GM12878 (cell line): Measurements from ENCODE around the gene PTPRJ. TPM values are rescaled to one million over a fixed set of nuclear protein-coding genes. Genes with fewer than 3 reads are reported as not detected.

Experiments used
- ESRRA ChIP-seq: IDR thresholded peaks from 2 replicates; pipeline ENCODE4 v1.6.1; 2012; ENCODE audit warnings: mild to moderate bottlenecking, low read length, improper control_type of control experiment
- NFYA ChIP-seq: IDR thresholded peaks from 2 replicates; pipeline ENCODE4 v1.6.1; 2011; ENCODE audit warnings: low read depth, mild to moderate bottlenecking, low read length, improper control_type of control experiment, borderline replicate concordance
- POLR2AphosphoS5 ChIP-seq: IDR thresholded peaks from 2 replicates; pipeline ENCODE4 v1.6.1; 2011; ENCODE audit warnings: mild to moderate bottlenecking, low read length, inconsistent platforms
- RB1 ChIP-seq: fragments of 450-650 bp; formaldehyde crosslinking; IDR thresholded peaks from 2 replicates; pipeline ENCODE4 v1.6.1; 2017; ENCODE audit warnings: mild to moderate bottlenecking, borderline replicate concordance
- SIN3A ChIP-seq: IDR thresholded peaks from 2 replicates; pipeline ENCODE4 v1.6.1; 2012; ENCODE audit warnings: low read depth, low read length, improper control_type of control experiment
- SIX5 ChIP-seq: IDR thresholded peaks from 2 replicates; pipeline ENCODE4 v1.6.1; 2011; ENCODE audit warnings: mild to moderate bottlenecking, low read depth, low read length, moderate library complexity; ENCODE audit not compliant: severe bottlenecking
- SUPT20H ChIP-seq: IDR thresholded peaks from 2 replicates; pipeline ENCODE4 v1.6.1; 2011; ENCODE audit warnings: low read depth, mild to moderate bottlenecking, low read length, moderate library complexity, borderline replicate concordance; ENCODE audit not compliant: control insufficient read depth
- ZBED1 ChIP-seq: IDR thresholded peaks from 2 replicates; pipeline ENCODE4 v1.6.1; 2016; ENCODE audit warnings: borderline replicate concordance
- ZZZ3 ChIP-seq: IDR thresholded peaks from 2 replicates; pipeline ENCODE4 v1.6.1; 2011; ENCODE audit warnings: low read depth; ENCODE audit not compliant: control insufficient read depth, insufficient read length
- polyA plus RNA-seq, 11 experiments: library from polyadenylated mRNA; depleted of rRNA in 4 of 11; unstranded in 6 of 11; stranded (reverse) in 5 of 11; fragments of >200 nt; fragmentation: Nextera tagmentation in 4 of 11; fragmentation: Illumina TruSeq in 1 of 11; extraction: Ambion mirVana in 4 of 11; extraction: Trizol in 1 of 11; gene quantifications; 1 replicate in 1 of 11; 2 replicates in 10 of 11; pipeline versions ENCODE4 v1.2.1 to v1.2.3, GENCODE V29; 2011 to 2016; ENCODE audit warnings: inconsistent platforms in 2 of 11, missing spikeins in 2 of 11, low read depth in 1 of 11
- total RNA-seq, 4 experiments: library from RNA; depleted of rRNA in 3 of 4; stranded (reverse); fragments of >200 nt in 3 of 4; fragmentation: Illumina TruSeq in 1 of 4; extraction: Trizol in 1 of 4; gene quantifications; 2 replicates each; pipeline versions ENCODE4 v1.2.1 to v1.2.3, GENCODE V29; 2013 to 2021
- TF ChIP-seq, protein P1 (sequence below): fragments of 450-650 bp; IDR thresholded peaks from 2 replicates; pipeline ENCODE4 v1.6.1; 2017; ENCODE audit warnings: mild to moderate bottlenecking
- TF ChIP-seq, protein P2 (sequence below): IDR thresholded peaks from 2 replicates; pipeline ENCODE4 v1.6.1; 2012; ENCODE audit warnings: improper control_type of control experiment, low read depth, low read length; ENCODE audit not compliant: insufficient replicate concordance
- TF ChIP-seq, protein P3 (sequence below): IDR thresholded peaks from 2 replicates; pipeline ENCODE4 v1.6.1; 2012; ENCODE audit warnings: mild to moderate bottlenecking, low read depth, low read length

PTPRJ gene
- total and polyA plus RNA-seq, 10 of the 15 experiments (the other 5 are each of a cell fraction or from before 2014, with no cell fraction given): 0.22 to 22.4 (median 7.4) TPM

DNA sequence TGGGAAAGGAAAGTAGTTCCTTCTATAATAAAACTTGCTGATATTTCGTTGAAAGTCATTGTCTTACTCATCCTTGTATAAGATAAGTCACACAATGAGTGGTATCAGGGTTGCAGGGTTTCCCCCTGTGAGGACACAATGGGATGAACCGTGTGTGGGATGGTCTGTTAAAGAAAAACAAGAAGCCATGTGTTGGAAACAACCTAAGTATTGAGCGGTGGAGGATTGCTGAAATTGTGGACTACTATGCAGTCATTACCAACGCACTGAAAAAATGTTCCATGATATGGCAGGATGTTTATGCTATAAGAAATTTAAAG lies 28.6 kb downstream of the PTPRJ start (continued):
- TF ChIP-seq, protein P1, sequence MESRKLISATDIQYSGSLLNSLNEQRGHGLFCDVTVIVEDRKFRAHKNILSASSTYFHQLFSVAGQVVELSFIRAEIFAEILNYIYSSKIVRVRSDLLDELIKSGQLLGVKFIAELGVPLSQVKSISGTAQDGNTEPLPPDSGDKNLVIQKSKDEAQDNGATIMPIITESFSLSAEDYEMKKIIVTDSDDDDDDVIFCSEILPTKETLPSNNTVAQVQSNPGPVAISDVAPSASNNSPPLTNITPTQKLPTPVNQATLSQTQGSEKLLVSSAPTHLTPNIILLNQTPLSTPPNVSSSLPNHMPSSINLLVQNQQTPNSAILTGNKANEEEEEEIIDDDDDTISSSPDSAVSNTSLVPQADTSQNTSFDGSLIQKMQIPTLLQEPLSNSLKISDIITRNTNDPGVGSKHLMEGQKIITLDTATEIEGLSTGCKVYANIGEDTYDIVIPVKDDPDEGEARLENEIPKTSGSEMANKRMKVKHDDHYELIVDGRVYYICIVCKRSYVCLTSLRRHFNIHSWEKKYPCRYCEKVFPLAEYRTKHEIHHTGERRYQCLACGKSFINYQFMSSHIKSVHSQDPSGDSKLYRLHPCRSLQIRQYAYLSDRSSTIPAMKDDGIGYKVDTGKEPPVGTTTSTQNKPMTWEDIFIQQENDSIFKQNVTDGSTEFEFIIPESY: no peak
- TF ChIP-seq ZBED1 (peak; percentile 74; the same call in 1 of the 2 replicates), ESRRA (no peak), SIN3A (no peak), SIX5 (no peak), ZZZ3 (no peak), NFYA (no peak), SUPT20H (no peak), RB1 (no peak), POLR2AphosphoS5 (no peak)
- TF ChIP-seq, protein P2, sequence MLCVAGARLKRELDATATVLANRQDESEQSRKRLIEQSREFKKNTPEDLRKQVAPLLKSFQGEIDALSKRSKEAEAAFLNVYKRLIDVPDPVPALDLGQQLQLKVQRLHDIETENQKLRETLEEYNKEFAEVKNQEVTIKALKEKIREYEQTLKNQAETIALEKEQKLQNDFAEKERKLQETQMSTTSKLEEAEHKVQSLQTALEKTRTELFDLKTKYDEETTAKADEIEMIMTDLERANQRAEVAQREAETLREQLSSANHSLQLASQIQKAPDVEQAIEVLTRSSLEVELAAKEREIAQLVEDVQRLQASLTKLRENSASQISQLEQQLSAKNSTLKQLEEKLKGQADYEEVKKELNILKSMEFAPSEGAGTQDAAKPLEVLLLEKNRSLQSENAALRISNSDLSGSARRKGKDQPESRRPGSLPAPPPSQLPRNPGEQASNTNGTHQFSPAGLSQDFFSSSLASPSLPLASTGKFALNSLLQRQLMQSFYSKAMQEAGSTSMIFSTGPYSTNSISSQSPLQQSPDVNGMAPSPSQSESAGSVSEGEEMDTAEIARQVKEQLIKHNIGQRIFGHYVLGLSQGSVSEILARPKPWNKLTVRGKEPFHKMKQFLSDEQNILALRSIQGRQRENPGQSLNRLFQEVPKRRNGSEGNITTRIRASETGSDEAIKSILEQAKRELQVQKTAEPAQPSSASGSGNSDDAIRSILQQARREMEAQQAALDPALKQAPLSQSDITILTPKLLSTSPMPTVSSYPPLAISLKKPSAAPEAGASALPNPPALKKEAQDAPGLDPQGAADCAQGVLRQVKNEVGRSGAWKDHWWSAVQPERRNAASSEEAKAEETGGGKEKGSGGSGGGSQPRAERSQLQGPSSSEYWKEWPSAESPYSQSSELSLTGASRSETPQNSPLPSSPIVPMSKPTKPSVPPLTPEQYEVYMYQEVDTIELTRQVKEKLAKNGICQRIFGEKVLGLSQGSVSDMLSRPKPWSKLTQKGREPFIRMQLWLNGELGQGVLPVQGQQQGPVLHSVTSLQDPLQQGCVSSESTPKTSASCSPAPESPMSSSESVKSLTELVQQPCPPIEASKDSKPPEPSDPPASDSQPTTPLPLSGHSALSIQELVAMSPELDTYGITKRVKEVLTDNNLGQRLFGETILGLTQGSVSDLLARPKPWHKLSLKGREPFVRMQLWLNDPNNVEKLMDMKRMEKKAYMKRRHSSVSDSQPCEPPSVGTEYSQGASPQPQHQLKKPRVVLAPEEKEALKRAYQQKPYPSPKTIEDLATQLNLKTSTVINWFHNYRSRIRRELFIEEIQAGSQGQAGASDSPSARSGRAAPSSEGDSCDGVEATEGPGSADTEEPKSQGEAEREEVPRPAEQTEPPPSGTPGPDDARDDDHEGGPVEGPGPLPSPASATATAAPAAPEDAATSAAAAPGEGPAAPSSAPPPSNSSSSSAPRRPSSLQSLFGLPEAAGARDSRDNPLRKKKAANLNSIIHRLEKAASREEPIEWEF: no peak
- TF ChIP-seq, protein P3, sequence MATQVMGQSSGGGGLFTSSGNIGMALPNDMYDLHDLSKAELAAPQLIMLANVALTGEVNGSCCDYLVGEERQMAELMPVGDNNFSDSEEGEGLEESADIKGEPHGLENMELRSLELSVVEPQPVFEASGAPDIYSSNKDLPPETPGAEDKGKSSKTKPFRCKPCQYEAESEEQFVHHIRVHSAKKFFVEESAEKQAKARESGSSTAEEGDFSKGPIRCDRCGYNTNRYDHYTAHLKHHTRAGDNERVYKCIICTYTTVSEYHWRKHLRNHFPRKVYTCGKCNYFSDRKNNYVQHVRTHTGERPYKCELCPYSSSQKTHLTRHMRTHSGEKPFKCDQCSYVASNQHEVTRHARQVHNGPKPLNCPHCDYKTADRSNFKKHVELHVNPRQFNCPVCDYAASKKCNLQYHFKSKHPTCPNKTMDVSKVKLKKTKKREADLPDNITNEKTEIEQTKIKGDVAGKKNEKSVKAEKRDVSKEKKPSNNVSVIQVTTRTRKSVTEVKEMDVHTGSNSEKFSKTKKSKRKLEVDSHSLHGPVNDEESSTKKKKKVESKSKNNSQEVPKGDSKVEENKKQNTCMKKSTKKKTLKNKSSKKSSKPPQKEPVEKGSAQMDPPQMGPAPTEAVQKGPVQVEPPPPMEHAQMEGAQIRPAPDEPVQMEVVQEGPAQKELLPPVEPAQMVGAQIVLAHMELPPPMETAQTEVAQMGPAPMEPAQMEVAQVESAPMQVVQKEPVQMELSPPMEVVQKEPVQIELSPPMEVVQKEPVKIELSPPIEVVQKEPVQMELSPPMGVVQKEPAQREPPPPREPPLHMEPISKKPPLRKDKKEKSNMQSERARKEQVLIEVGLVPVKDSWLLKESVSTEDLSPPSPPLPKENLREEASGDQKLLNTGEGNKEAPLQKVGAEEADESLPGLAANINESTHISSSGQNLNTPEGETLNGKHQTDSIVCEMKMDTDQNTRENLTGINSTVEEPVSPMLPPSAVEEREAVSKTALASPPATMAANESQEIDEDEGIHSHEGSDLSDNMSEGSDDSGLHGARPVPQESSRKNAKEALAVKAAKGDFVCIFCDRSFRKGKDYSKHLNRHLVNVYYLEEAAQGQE: no peak
